Ovary (tissue), 3 donors: ENCODE results near the gene ABHD17A.

Experiments used
- EP300 ChIP-seq: sonication (generic); formaldehyde crosslinking; IDR thresholded peaks from one replicate; pipeline ENCODE4 v1.6.1; 2017; ENCODE audit warnings: antibody characterized with exemption
- POLR2A ChIP-seq: fragments of 450-650 bp; IDR thresholded peaks from one replicate; pipeline ENCODE4 v1.6.1; 2017; ENCODE audit warnings: antibody characterized with exemption, mild to moderate bottlenecking, moderate library complexity
- TF ChIP-seq, protein P1 (sequence below), 3 donors: fragments of 450-650 bp in 2 of 3; fragments of 200-600 bp in 1 of 3; IDR thresholded peaks; one replicate each; pipeline versions ENCODE4 v1.5.1 to v1.8.0; 2016 to 2022; ENCODE audit warnings: antibody characterized with exemption in 3 of 3, mild to moderate bottlenecking in 1 of 3
- donor health status: DM: no; HTN: no; CAD: no.

DNA sequence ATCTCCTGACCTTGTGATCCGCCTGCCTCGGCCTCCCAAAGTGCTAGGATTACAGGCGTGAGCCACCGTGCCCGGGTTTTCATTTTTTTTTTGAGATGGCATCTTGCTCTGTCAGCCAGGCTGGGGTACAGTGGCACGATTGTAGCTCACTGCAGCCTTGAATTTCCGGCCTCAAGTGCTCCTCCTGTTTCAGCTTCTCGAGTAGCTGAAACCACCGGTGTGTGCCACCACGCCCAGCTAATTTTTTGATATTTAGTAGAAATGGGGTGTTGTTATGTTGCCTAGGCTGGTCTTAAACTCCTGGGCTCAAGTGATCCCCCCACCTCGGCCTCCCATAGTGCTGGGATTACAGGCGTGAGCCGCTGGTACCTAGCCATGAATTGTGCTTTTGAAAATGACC lies 25.8 kb upstream of the ABHD17A start:
- TF ChIP-seq POLR2A (no peak), EP300 (no peak)
- TF ChIP-seq, protein P1, sequence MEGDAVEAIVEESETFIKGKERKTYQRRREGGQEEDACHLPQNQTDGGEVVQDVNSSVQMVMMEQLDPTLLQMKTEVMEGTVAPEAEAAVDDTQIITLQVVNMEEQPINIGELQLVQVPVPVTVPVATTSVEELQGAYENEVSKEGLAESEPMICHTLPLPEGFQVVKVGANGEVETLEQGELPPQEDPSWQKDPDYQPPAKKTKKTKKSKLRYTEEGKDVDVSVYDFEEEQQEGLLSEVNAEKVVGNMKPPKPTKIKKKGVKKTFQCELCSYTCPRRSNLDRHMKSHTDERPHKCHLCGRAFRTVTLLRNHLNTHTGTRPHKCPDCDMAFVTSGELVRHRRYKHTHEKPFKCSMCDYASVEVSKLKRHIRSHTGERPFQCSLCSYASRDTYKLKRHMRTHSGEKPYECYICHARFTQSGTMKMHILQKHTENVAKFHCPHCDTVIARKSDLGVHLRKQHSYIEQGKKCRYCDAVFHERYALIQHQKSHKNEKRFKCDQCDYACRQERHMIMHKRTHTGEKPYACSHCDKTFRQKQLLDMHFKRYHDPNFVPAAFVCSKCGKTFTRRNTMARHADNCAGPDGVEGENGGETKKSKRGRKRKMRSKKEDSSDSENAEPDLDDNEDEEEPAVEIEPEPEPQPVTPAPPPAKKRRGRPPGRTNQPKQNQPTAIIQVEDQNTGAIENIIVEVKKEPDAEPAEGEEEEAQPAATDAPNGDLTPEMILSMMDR (IDR thresholded peaks at IDR 0.05), result no peak
